GM19455 (cell line): ENCODE data around the gene PARVA.

Source experiments
- ATAC-seq: cut with Tn5 transposase; IDR thresholded peaks from one replicate; pipeline ENCODE4 v1.9.1; 2021; ENCODE audit not compliant: unreplicated experiment

Gene PARVA

DNA sequence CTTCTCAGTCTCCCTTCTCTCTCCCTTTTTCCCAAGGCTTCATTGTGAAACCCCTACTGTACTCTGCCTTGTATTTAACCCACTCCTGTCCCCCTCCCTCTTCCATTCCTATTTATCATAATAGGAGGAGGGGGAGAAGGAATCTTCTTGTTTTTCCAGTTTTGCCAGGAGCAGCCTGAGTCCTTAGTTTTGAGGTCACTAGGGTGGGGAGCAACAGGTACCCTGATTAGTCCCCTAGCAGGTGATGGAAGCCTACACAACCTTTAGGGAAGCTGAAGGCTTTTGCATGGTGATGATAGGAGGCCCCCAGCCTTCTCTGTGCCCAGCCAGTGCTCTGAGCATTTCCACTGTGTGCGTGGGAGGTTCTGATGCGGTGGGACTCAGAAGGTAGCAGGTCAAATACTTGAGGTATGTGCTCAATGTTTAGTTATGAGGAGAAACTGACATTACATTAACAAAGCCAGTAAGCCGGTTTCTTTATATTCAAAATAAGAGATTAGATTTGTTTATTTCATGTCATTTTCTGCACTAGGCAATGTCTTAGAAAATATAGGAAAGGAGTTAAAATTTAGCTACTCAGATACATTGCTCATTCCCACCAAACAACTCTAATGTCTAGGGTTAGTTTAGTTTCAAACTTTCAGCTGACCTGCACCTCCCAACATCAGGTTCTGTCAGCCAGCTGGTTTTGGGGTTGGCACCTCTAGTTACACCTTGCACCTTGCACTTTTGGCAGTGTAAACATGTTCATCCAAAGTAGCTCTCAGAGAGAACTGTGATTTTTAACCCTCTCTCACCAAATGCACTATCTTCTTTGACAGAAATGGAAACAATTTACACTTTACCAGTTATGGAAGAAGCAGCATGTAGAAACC is 26.0 kb downstream of the PARVA start:
- ATAC-seq, result no peak

- ATAC-seq, result no peak
Measured at GRCh38 chr11:12403997-12404350, 26.6 kb downstream of the PARVA start.

- ATAC-seq, result no peak
Measured at GRCh38 chr11:12404436-12404835, 27.1 kb downstream of the PARVA start.

GRCh38 chr11:12408156-12408770 is 30.9 kb downstream of the PARVA start:
- ATAC-seq, result no peak

GRCh38 chr11:12409621-12410005 is 32.2 kb downstream of the PARVA start:
- no peak for ATAC-seq

DNA sequence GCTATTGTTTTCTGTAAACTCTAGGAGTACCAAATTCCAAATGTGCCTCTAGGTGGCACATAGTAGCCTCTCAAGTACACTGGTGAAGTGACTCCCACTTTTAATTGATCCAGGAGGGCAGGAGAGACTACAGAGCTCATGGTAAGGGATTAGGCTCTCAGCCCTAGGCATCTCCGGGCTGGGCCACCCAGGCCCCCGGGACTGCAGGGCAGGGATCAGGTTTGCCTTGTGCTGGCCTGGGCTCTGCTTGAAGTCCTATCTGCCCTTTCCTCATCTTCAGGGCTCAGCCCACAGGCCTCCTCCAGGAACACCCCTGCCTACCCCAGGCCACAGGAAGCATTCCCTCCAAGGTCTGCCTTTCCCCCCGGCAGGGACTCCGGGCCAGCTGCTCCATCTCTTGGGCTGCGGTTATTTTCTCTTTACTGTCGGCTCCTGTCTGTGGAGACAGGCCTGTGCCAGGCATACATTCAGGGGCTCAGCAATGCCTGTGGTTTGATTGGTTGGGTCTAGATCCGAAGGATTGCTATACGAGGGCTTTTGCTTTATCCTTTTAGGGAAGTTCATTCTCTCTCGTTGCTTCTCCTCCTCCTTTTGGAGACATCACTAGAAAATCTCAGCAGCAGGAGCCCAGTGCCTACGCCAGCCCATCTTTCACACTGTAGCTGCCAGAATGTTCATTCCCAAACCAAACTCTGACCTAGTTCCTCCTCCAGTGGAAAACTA is 32.8 kb downstream of the PARVA start:
- ATAC-seq, result no peak

- ATAC-seq, result no peak
Measured at GRCh38 chr11:12411393-12411792, 34.0 kb downstream of the PARVA start.

GRCh38 chr11:12411806-12412727 is 34.7 kb downstream of the PARVA start:
- no peak for ATAC-seq

- ATAC-seq, result no peak
Measured at GRCh38 chr11:12413141-12414052, 36.0 kb downstream of the PARVA start.

DNA sequence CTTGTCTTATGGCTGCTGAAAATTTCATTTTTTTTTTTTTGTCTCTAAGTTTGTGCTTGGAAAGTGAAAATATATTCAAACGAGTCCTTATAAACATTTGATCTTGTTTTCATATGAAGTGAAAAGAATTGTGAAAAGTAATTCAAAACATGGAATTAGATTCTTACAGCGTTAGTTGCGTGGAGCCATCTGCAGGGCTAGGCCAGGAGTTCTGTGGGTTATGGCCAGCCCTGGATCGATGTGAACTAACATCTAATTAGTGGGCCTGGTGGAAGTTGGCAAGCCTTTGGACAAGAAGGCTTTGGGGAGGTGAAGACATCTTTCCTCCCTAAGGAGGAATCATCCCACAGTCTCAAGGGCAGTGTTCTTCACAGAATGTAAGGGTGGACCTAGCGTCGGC is 37.2 kb downstream of the PARVA start:
- no peak for ATAC-seq

DNA sequence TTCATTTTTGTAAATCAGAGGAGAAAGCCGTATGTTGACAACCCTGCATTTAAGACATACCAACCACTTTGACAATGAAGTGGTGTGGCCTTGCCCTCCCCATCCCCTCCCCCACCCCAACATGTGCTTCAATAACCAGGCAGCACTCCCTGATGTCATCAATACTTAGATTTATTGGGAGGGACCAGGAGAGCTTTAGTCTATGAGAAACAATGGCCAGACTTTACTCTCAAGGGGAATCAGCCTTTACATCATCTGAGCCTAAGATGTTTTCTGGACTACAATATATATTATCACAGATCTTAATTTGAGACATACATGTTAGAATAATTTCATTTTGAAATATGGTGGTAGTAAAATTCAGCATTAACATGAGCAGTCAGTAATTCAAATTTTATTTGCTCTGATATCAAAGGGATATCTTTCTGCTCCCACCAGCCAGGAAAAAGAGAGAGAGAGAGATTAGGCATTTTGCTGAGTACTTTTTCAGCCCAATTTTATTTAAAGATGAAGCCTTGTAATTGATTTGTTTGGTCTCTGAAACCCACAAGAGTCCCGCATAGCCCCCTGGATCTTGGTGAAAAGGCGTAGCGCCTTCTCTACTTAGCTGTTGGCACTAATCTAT is 38.1 kb downstream of the PARVA start:
- no peak for ATAC-seq

GRCh38 chr11:12416552-12416951 is 39.2 kb downstream of the PARVA start:
- ATAC-seq, result no peak

DNA sequence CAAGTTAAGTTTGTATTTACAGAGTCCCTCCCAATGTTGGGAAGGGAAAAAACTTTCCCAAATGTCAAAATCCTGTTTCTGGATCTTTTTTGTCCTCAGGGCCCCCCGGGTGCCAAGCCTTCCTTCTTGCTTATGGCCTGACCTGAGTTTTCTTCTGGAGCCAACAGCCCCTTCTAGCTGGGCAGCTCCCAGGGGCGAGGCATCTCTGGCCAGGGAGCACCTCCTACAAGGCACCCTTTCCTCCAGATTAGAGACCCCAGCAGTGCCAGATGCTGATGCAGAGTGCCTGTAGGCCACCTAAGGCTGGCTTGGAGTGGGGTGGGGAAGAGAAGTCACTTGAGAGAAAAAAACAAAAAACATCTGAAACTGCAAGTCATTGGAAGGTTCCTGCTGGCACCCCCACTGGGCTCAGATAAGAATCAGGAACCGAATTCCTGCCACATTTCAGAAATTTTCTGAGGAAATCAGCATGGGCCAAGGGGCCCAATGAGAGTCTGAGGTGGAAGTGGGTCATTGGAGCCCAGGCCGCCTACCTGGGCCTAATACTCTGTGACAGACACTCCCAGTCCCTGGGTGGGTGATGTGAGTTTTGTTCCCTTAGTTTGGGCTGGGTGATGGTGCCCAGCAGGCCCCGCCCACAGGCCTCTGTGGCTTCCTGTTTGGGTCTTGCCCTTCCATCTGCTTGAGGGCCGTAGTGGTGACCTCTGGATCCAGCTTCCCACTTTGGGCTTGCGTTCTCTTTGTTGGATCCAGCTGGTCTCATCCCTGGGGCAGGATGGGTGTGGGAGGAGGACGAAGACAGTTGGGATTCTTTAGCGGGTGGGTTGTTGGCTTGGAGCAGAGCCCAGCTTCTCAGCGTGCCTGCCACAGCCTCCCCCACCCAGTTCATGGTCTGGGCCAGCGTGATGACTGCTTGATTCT is 40.6 kb downstream of the PARVA start:
- ATAC-seq, result no peak

DNA sequence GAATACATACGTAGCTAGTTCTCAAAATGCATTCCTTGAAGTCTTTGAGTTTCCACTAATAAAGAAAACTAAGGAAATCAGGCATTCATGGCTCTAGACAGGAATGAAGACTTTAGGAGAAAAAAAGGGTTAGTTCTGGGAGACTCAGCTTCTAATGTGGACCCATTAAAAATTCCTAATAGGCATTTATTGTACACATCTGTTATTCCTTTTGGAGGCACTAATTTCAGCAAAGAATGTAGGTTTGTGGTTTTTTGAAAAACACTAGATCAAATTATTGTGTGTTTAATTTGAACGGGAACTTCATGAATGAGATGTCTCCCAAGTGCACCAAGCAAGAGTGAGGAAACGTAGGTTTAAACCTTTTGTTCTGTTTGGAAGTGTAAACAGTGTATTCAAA is 42.7 kb downstream of the PARVA start:
- ATAC-seq, result no peak

DNA sequence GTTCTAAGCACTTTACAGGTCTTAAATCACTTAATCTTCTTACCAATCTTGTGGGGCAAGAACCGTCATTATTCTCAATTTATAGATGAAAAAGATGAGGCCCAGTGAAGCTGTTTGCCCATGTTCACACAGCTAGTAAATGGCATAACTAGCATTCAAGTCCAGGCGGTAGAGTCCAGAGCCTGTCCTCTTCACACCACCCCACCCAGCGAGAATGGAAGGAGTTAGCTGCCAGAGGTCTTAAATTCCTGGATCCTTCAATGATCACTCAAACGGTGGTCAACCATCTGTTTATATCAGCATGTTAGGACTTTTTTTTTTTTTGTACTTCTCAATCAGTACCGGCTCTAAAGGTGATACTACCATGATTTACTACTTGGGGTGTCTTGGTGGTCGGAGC is 43.3 kb downstream of the PARVA start:
- ATAC-seq, result no peak

DNA sequence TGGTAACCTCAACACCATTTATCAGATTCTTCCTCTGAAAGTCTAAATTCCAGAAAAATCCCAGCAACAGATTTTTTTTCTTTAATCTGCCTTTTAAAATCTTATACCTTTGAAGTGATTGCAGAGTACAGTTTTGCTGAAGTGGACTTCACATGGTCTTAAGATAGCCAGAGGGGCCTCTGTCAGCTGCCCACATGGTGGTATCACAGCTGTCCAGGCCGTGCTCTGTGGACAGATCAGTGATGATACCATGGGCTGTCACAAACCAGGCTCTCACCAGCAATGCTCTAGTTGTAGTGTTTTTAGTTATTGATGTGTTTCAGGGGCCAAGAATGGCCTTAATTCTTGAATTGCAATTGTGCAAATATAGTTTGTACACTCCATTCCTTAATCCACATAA is 44.0 kb downstream of the PARVA start:
- no peak for ATAC-seq

- ATAC-seq, result no peak
Measured at GRCh38 chr11:12426176-12426575, 48.8 kb downstream of the PARVA start.

GRCh38 chr11:12429155-12429554 is 51.8 kb downstream of the PARVA start:
- ATAC-seq, result no peak
